Measurements from ENCODE around the gene SMIM41.

SMIM41 gene

DNA sequence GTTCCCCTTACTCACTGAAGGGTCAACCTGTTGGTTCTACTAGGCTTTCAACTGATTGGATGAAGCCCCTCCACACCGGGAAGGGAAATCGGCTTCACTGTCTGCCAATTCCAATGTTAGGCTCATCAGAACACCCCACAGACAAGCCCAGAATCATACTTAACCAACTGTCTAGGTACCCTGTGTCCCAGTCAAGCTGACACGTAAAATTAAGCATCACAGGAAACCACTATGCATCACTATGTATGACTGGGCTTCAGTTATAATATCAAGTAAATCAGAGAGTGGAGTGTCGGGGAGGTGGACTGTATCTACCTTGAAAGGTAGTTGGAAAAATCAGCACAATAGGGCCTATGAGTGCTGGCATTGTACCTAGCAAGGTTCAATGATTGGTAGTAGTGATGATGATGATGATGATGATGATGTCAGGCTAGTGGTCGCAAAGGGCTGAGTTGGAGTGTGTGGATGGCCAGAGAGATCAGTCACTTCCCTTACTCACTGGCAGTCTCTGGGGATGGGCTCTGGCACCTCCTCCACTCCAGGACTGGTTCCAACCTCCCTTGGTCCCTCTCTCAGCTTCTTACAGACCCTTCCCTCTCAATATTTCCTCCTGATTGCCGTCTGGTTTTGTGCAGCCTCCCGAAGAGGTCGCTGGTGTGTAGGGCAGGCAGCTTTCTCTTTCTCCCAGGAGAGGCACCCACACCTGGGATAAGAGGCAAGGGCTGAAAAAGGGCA lies 13.0 kb upstream of the SMIM41 start:
- no peak for DNase-seq

DNA sequence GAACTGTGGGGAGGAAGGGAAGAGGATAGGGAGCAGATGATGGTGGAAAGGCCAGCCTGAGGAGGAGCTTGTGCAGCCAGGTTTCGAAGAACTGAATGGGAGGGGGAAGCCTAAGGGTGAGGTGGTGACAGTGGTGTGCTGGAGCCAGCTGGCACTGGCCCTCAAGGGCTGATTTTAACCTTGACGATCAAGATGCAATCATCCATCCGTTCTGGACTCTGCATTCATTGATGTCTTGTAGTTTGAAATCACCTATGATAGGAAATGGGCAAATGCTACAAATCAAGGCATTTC lies 12.5 kb upstream of the SMIM41 start:
- DNase-seq, result no peak

DNA sequence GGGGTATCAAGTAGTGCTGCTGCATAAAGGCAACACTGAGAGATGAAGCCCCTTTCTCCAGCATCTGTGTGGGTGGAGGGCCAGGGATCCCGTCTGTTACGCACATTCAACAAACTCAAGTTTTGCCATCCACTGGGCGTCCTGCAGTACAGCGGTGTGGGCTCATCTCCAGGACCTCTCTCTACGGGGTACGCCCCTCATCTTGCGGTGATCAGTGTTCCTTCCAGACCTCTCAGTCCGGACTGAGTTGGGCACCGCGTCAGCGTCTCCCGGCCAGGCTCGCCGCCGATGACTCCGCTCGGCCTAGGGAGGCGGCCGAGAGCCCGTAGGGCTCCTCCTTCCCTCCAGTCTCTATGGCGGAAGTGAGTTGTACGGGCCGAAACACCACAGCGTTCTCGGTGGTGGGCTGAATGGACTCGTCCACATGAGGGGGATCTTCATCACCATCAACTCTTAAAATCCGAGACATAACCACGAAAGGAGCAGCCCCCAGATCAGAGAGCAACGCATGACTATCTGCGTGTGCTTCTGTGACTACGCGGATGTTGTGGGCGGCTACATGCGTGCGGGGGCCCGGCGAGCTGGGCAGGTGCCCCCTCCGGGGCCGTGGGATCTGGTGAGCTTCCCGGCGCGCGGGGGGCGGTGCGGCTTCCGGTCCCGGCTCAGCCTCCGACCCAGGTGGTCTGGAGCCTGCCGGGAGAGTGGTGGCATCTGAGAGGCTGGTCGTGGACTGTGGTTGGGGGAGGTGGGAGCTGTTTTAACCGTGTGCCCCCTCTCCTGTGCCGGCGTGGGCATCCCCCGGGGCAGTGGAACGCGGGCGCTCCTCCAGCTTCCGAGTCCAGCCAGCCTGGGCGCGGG lies 9.9 kb upstream of the SMIM41 start, which contains the start of gene ATG101:
Gene ATG101 (plus strand): TSS at position 652 of the 858 bp plus-strand sequence. CDS start 3,673 bp downstream, outside the sequence.
- peak; percentile 95 for DNase-seq

GRCh38 chr12:52070185-52070925 lies 9.1 kb upstream of the SMIM41 start:
- DNase-seq, result no peak

DNA sequence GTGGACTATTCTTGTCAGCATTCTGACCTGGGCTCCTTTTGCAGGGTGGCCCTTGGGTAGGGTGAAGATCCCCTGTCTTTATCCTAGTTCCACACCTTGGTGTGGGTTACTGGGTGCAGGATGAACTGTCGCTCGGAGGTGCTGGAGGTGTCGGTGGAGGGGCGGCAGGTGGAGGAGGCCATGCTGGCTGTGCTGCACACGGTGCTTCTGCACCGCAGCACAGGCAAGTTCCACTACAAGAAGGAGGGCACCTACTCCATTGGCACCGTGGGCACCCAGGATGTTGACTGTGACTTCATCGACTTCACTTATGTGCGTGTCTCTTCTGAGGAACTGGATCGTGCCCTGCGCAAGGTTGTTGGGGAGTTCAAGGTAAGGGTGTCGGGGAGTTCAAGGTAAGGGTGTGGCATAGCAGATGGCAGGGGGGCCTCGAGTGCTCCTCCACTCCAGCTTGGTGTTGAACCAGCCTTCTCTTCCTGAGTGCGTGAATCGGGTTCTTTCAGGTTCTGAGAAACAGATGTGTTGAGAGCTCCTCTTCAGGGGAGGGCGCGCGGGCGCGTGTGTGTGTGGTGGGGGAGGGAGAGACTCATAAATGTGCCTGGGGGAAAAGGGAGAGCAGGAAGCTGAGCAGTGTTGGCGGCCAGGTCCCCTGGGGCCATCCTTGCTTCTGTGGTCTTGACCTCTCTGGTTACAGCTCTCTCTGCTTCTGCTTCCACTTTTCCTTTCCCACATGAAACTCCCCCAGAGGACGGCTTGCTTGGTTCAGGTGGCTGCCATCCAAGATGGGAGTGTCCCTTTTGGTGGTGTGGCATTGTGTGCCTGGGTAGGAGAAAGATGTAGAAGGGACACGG lies 5.7 kb upstream of the SMIM41 start:
- DNase-seq, result no peak

- no peak for DNase-seq
Observed at GRCh38 chr12:52074971-52075724, 4.4 kb upstream of the SMIM41 start.

GRCh38 chr12:52076811-52077210 lies 2.7 kb upstream of the SMIM41 start:
- DNase-seq, result no peak

GRCh38 chr12:52078276-52078675 lies 1.2 kb upstream of the SMIM41 start:
- no peak for DNase-seq

DNA sequence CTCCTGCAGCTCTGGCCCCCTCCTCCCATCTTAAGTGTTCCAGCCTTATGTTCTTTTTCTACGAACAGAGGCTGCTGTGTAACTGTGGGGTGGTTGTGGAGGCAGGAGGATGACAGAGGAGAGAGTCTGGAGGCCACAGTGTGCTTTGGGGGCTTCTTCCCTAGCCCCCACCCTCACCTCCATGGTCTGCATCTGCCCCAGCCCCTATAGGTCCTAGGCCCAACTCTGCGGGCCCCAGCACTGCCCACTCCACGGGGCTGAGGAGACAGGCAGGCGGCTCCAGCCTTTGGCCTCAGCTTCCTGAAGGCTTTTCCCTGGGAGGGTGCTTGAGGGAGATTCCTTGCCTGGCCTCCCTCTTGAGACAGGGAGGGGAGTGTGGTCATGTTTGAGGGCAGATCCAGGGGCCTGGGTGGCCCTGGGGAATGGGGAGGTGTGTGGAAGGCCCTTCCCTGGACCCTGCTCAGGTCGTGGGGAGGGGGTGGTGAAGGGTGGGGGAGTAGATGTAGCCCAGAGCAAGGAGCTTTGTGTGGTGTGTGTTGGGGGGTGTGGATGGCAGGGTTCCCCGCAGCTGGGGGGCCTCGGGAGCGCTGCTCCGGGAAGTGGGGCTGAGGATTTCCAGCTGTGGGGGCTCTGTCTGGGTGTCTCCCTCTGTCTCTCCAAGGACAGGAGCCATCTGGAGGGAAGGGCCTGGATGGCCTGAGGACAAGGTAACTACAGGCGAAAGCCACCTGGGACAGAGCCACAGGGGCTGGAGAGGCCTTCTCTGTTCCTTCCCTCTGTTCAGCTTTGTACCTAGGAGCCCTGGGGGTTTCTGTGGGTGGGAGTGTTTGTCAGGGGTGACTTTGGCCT lies 1.1 kb downstream of the SMIM41 start:
- DNase-seq, result no peak

GRCh38 chr12:52081263-52081733 lies 1.8 kb downstream of the SMIM41 start:
- DNase-seq, result no peak

- peak; percentile 53 for DNase-seq
Observed at GRCh38 chr12:52082026-52082668, 2.6 kb downstream of the SMIM41 start.

DNA sequence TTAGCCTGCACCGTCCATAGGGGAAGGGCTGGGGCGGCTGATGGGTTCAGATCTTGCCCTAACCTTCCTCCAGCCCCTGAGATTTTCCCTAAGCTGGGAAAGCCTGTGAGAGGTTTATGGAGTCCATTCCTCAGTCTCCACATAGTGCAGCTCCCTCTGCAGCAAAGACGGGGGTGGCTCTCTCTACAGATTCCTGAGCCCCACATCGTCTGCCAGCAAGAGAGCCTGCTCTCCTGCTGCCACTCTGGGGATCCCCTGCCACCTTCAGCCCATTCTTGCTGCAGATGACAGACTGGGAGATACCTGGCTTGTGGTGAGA lies 3.1 kb downstream of the SMIM41 start:
- no peak for DNase-seq

DNA sequence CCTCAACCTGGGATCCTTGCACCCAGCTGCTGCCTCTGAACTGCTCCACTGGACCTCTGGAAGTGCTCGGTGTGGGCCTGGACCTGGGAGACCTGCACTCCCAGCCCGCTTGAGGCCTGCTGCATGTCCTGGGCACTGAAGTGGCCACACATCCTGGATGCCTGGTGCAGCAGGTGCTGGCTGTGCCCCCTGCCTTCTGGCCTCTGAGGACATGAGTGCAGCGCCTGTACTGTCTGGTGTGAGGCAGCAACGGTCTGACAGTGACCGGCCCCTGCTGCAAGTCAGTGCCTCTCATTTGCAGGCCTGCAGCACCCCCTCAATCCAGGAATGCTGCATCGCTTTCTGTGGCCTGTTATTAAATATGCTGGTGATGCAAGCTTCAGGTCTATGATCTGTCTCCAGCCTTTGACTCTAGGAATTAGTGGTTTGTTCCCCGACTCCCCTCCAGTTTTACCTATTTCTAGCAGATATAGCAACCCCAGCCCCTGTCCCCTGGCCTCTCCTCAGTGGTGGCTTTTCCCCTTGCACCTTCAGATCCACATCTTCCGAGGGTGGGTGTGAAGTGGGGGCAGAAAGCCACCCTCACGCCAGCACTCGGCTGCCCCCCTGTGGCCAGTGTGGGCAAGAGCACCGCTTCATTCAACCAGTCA lies 3.6 kb downstream of the SMIM41 start:
- DNase-seq, result peak; percentile 87

GRCh38 chr12:52083638-52083996 lies 4.1 kb downstream of the SMIM41 start:
- DNase-seq, result no peak

- DNase-seq, result no peak
Observed at GRCh38 chr12:52084491-52085231, 5.2 kb downstream of the SMIM41 start.

DNA sequence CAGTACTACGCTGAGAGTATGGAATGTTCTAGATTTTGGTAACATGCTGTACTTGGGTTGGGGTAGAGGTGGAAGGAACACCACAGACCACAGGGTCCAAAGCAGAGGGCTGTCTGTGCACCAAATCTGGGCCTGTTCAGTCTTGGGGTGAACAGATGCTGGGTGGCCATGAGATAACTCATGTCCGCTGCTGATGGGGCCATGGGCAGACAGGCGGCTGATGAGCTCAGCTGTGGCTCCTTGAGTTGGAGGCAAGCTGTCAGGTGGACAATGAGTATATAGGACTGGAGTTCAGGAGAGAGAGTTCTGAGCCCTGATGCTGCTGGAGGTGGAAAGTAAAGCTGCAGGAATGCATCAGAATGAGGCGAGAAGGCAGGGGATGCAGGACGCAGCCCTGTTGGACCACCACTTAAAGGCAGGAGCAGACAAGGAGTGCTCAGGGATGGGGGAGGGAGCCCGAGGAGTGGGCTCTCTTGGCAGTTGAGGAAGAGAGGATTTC lies 6.2 kb downstream of the SMIM41 start:
- DNase-seq, result no peak

GRCh38 chr12:52086366-52086765 lies 6.9 kb downstream of the SMIM41 start:
- no peak for DNase-seq

DNA sequence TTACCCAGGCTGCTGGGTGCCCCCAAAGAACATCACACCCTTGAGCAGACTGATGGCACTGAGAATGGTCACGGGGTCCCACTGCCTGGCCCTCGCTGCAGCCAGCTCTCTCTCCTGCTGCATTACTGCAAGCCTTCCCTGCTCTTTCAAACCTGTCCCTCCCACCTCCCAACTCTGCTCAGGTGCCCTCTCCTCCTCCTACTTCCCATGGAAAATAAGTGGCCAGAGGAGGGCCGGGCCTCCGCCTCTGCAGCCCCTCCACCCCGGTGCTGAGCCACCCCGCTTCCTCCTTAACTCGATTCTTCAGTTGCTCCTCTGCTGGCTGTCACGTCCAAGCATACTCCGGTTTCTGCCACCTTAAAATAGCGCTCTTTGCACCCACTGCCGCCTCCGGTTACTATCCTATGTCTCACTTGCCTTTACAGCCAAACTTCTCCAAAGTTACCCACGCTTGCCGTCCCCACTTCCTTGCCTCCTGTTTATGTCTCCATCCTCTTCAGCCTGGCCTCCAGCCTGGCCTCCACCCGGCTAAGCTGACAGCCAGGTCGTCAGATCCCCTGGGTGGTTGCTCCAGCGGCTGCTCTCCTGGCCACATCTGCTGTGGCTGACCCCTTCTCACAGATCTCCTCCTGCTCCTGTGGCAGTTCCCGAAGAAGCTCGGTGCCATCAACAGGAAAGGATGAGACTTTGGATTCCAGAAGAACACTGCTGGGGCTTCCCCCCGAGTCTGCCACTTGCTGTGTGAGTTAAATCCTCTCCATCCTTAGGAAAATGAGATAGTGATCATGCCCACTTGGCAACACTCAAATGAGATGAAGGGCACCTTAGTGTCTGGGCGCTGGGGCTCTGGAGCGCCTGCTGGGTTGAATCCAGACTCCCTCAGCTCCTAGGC lies 7.7 kb downstream of the SMIM41 start:
- DNase-seq, result no peak
